ENCODE measurements around the gene PRPF40A.
A peak's percentile ranks its signal among the peaks of the same experiment; 100 is the strongest.
"Not testable (repeated sequence)": the region's sequence is repeated elsewhere in the genome, so short reads cannot be mapped to it uniquely, and the experiment has no call there.

PRPF40A gene

DNA sequence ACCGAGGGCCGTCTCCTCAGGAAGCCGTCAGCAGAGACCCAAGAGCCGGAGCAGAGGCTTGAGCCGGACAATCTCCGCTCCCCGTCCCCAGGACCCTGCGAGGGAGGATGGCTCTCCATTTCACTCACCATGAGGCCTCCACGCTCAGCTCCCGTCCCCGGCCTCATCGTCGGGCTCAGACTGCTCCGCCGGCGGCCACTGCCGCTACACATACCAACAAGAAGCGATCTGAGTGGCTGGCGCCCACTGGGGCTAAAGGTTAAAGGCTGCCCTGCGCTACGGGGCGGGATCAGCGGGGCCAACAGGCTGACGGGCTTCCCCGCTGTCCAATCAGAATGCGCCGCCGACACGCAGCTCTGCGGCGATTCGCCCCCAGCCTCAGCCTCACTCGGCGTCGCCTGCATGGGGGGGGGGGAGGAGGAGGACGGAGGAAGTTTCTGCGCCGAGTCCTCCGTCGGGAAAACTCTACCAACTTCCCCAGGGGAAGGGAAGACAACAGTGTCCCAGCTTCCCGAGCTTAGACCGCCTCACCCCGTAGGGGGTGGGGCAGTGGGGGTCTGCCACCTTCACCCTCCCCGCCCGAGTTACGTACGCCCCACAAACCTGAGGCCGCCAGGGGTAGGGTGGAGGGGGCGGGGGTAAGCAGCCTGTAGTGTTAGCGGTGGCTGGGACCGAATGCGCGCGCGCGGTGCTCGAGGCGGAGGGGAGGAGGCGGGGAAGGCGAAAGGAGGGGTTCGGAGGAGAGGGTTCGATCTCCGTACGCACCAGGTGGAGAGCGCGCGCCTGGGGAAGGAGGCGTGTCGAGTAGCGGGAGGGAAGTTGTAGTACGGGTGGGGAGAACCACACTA, at the start of gene PRPF40A:
TSS of gene PRPF40A (minus strand) at position 234 of the 848 bp plus-strand sequence. CDS start at position 212, 22 bp downstream.
- DNase-seq = peak; percentile 90

DNA sequence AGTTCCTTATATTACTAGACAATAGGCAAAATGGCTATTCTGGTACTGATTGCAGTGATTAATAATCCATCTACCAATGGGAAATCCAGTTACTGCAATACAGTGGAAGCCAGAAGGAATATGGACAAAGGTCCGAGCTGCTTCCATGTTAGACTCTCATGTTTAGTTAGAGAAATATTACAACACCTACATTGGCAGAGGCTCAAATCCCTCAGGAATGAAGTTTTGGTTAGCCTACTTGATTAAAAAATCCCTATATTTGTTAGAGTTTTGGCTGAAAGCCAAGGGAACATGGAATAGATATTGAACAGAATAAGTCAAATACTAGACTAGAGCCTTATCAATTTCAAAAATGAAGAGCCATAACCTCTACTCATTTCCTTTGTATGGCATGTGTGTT, 49.7 kb upstream of the PRPF40A start:
- DNase-seq = no peak

DNA sequence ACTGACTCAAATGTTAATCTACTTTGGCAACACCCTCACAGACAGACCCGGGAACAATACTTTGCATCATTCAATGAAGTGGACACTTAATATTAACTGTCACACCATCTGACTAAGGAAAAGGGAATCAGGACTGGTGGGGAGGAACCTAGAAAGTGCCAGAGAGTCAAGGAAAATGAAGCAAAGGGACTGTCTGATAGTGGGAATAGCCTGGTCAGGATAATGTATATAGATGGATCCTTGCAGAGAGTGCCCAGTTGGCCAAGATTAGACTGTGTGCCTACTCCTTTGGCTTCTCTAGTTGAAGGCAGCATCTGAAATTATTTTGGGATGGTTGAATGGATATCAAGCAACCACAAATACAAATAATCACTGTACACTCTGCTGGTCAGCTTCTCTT, 46.4 kb upstream of the PRPF40A start:
- DNase-seq = no peak

DNA sequence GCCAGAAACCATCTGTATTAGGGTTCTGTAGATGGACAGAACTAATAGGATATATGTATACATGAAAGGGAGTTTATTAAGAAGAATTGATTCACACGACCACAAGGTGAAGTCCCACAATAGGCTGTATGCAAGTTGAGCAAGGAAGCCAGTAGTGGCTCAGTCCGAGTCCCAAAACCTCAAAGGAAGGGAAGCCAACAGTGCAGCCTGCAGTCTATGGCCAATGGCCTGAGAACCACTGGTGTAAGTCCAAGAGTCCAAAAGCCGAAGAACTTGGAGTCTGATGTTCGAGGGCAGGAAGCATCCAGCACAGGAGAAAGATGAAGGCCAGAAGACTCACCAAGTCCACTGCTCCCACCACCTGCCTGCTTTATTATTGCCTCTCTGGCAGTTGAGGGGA, 45.9 kb upstream of the PRPF40A start:
- DNase-seq = not testable (repeated sequence)

DNA sequence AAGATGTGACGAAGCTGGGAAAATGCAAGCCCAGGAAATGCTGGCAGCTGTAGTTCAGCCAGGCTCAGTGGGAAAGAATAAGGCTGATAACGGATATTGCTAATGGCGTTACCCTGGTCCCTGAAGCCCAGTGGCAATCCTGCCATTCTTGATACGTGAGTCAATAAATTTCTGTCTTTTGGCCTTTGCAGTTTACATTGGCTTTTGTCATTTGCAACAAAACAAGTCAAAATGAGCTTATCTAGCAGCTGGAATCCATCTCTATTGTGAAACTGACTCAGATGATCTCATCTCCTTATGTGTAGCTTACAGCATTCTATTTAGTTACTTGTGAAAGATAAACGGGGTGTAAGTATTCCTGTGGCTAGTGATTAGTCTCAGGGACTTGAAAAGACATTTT, 44.9 kb upstream of the PRPF40A start:
- no peak for DNase-seq

DNA sequence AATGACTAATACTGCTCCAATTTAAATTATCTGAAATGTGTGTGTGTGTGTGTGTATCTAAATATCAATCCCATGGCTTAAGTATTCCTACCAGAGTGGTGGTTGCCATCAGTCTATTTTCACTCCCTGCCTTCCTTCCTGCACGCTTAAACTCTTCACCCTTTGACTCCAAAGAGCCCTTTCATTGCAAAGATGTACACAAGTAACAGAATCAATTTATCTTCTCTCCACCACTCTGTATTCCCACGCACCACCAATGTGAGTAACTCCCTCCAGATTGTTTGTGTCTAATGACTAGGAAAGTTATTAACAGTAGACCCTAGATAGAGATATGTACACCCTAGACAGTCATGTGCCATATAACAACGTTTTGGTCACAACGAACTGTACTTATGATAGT, 44.0 kb upstream of the PRPF40A start:
- no peak for DNase-seq

DNA sequence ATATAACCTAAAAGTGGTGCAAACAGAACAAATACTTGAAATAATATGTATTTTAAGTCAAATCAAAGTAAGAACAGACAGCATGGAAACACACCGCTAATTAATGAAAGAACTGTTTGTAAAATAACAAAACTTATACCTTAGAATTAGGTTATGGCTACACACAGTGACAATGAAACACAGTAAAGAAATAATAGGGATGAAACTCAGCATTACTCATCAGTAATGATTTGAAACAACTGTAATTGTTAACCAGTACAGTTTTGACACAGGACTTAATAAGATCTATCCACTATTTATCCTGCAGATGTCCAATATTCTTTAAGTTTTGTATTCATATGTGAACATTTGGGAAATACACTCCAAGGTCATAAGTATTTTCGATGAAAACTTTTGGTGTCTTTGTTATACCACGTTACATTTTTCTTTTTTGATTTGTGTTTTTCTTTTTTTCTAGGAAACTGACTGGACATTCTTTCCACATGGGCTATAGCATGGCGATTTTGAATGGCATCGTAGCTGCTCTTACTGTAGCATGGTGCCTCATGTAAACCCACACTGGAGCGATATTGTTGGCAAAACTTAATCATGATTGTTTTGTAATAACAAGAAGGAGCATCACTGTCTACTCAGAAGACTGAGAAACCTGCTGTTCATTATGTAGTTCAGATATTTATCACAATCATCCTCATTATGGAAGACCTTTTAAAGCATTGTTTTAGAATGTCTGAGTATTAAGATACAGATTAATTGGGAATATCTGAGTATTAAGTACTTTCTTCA, 42.2 kb upstream of the PRPF40A start:
- DNase-seq = no peak

DNA sequence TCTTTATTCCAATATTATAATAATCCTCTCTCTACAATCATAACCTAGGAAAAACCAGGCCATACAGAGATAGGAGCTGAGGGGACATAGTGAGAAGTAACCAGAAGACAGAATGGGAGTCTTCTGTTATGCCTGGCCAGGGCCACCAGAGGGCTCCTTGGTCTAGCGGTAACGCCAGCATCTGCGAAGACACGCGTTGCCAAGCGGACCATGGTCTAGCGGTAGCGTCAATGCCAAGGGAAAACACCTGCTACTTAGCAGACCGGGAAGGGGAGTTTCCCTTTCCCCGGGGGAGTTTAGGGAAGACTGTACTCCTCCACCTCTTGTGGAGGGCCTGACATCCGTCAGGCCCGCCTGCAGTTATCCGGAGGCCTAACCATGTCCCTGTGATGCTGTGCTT, 37.8 kb upstream of the PRPF40A start:
- DNase-seq = no peak

DNA sequence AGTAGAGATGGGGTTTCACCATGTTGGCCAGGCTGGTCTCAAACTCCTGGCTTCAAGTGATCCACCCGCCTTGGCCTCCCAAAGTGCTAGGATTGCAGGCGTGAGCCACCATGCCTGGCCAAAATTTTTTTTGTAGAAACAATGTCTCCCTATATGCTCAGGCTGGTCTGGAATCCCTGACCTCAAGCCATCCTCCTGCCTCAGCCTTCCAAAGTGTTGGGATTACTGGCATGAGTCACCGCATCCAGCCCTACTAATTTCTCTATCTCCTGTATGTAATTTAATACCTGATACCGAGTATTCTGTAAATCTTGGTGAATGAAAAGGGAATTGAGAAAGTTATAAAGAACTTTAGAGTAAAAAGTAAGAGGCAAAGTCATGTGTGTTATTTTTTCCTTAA, 30.5 kb upstream of the PRPF40A start:
- DNase-seq = not testable (repeated sequence)

DNA sequence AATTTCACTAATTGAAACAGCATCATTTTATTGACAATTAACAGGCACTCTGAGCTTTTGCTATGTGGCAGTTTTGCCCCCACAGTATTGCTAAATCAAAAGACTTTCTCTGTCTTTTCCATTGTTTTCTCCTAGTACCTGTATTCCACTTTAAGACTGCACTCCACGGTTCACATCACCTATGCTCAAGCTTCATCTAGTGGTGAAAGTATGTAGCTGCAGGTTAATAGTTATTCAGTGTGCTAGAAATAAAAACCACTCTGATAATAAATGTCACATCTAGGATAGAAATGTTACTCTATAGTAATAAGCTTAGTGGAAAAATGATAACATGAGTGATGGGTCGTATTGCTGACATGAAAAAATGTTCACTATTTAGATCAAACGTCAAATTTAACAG, 25.7 kb upstream of the PRPF40A start:
- no peak for DNase-seq

DNA sequence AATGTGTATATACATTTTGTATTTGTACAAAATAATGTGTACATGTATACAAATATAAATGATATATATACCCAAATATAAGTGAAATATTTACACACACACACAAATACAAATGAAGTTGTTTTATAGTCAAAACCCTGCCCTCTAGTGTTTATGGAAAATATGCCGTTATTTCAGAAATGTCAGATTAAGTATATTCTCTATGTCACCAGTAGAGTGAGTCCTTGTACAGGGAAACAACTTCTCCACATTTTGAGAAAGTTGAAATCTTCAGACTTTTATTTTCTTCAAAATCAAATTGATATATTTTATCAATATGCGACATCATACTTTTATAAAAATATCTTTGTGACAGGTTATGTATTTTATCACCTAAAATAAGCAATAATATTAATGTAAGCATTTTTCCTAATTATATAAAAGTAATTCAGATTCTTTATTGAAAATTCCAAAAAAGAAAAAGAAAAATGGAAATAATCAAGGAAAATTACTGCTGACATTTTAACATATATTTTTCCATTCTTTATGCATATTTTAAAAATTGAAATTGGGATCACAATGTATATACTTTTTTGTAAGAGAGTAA, 23.6 kb upstream of the PRPF40A start:
- DNase-seq = no peak

DNA sequence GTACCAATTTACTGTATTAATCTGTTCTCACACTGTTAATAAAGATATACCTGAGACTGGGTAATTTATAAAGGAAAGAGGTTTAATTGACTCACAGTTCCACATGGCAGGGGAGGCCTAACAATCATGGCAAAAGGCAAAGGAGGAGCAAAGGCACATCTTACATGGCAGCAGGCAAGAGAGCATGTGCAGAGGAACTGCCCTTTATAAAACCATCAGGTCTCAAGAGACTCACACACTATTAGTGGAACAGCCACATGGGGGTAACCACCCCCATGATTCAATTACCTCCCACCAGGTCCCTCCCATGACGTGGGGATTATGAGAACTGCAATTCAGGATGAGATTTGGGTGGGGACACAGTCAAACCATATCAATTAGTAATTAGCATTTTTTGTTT, 22.4 kb upstream of the PRPF40A start:
- not testable (repeated sequence) for DNase-seq

DNA sequence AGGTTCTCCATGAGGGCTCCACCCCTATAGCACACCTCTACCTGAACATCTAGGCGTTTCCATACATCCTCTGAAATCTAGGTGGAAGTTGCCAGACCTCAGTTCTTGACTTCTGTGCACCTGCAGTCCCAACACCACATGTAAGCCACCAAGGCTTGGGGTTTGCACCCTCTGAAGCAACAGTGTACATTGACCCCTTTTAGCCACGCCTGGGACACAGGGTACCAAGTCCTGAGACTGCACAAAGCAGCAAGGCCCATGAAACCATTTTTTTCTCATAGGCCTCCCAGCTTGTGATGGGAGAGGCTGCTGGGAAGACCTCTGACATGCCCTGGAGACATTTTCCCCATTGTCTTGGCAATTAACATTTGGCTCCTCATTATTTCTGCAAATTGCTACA, 21.2 kb upstream of the PRPF40A start:
- DNase-seq = no peak

DNA sequence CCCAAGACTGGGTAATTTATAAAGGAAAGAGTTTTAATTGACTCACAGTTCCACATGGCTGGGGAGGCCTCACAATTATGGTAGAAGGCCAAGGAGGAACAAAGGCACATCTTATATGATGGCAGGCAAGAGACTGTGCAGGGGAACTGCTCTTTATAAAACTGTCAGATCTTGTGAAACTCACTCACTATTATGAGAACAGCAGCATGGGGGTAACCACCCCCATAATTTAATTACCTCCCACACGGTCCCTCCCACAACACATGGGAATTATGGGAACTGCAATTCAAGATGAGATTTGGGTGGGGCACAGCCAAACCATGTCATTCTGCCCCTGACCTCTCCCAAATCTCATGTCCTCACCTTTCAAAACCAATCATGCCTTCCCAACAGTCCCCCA, 20.2 kb upstream of the PRPF40A start:
- not testable (repeated sequence) for DNase-seq

DNA sequence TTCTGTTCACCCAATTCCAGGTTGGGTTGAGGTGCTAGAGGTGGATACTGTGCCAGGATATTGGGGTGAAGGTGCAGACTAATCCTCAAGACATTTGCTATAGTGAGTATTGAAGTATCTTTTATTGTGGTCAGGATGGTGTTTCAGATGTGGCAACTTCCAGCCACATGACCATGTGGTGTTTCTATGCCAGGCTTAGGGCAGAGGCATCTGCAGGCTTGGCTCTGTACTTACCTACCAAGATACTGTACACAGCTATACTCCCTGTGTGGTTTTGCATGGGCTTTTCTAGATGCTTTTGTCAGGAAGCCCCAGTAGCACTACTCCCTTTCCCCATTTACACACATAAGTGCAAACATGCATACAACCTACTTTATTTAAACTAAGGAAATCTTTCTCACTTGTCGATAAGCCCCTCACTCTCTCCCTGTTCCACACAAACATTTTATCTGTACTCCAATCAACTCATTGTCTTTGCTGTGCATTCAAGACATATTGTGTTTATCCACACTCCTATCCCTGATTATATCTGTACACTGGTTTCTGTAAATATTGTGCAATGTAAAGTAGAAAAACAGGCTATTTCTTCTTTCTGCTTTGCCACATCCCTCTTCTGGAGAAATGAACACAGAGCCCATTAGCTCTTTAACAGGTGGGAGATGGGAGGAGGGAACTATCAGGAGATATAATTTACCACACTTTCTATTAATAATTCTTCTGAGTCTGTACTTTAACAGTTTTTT, 13.5 kb upstream of the PRPF40A start:
- no peak for DNase-seq

DNA sequence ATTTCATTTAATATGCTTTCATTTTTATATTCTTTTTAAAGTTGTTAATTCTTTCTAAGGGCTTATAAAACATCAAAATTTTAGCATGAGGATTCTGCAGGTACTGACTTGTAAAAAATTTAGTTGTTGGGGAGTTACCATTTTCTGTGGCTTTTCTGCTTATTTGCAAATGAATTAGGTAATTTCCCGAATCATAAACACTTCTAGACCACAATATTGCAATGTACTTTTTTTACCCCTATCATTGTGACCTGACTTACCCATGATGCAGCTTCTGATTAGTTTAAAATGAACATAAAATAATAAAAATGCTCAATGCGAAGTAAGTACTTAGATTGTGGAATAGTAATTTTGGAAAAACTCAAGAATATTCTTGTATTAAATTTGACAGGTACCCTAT, 12.6 kb upstream of the PRPF40A start:
- no peak for DNase-seq

DNA sequence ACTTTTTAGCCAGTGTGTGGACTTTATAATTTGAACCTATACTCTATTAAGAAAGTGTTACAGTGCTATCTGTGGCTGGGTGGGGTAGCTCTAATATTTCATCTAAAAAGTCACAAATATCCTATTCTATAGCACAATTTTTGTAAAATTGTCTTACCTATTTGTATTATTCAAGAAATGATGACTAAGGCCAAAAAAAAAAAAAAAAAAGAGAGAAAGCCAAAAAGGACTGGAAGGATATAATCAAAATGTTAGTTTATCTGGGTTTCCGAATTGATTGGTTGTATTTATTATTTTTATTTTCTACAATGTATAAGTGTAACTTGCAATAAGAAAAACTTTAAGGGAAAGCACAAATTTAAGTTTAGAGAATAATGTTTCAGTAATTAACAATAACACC, 6.7 kb upstream of the PRPF40A start:
- no peak for DNase-seq

DNA sequence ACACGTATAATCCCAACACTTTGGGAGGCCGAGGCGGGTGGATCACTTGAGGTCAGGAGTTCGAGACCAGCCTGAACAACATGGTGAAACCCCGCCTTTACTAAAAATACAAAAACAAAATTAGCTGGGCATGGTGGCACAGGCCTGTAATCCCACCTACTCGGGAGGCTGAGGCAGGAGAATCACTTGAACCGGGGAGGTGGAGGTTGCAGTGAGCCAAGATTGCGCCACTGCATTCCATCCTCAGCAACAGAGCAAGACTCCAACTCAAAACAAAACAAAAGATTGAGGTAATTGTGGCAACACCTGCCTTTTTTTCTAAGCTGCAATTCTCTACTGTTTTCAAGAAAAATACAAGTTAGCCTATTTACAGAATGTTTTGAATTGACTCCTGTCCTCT, 5.4 kb upstream of the PRPF40A start:
- not testable (repeated sequence) for DNase-seq

DNA sequence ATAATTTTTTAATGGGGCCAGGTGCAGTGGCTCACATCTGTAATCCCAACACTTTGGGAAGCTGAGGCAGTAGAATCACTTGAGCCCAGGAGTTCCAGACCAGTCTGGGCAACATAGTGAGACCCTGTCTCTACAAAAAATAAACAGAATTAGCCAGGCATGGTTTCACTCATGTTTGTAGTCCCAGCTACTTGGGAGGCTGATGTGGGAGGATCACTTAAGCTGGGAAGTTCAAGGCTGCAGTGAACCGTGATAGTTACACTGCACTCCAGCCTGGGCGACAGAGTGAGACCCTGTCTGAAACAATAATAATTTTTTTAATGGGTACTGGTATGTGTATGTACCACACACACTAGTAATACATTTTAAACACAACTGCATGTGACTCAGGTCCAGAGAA, 3.5 kb upstream of the PRPF40A start:
- no peak for DNase-seq

DNA sequence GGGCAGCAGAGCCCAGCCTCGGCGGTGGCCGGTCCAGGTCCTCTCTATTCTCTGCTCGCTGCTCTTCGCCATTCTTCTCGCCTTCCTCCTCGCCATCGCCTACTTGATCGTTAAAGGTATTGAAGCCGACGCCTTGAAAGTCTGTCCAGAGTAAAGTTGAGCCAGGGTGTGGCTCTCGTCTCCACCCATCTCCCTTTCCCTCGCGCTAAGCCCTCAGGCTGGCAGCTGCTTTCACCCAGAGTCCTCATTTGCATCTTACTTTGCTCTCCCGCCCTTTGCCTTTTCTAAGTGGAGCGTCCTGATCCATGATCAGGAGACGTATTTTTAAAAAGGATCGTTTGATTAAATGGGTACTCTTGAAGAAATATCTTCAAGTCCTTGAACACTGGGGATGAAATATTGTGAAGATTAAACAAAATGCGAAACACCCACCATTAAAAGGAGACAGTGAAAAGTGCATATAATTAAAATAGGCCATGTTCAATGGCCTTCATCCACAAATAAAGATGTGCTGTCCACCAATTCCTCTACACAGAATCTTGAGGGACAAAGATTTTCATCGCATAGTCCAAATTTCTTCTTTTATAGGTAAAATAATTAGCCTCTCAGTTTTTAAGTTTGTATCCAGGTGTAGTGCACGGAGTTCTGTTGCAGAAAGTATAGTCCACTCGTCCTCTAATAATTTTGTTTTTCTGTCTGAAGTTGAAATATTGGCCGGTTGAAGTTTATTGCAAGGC, 1.8 kb upstream of the PRPF40A start:
- DNase-seq = peak; percentile 67

DNA sequence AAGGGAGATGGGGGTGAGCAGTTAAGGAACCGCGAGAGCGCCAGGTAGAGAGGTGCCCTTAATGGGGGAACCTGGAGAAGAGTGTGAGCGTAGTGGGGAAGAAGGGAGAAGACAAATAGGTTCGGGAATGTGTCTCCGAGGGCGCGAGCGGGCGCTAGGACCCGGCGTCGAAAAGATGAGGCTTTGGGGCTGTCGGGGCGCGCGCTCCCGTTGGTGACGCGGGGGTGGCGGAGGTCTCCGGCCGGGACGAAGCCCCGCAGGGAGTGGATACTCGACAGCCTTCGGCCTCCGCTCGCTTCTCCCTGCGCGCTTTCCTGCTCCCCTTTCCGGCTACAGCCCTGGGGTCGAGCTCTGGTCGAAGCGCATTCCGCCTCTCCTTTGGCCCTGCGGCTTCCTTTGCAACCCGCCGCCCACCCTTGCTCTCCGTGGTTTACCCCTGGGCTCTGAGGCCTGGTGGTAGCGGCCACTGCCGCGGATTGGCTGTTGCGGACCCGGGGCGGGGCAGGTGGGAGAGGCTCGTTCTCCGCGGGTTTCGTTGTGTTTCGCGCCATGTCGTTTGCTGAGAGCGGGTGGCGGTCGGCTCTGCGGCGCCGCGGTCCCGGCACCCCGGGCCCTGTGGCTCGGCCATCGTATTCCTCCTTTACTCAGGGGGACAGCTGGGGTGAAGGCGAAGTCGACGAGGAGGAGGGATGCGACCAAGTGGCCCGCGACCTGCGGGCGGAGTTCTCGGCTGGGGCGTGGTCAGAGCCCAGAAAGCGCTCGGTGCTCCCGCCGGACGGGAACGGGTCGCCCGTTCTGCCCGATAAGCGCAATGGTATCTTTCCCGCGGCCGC, 1.0 kb upstream of the PRPF40A start, which contains the start of gene ARL6IP6:
TSS of gene ARL6IP6 (plus strand) at position 545 of the 833 bp plus-strand sequence. CDS start at position 550, 5 bp downstream.
- DNase-seq = peak; percentile 76
